ENCODE measurements around the gene CNKSR3. TPM values are rescaled to one million over a fixed set of nuclear protein-coding genes. Genes with fewer than 3 reads are reported as not detected.

CNKSR3 gene
- total RNA-seq, 1 donor from 2014 or later, result 2.0 TPM

DNA sequence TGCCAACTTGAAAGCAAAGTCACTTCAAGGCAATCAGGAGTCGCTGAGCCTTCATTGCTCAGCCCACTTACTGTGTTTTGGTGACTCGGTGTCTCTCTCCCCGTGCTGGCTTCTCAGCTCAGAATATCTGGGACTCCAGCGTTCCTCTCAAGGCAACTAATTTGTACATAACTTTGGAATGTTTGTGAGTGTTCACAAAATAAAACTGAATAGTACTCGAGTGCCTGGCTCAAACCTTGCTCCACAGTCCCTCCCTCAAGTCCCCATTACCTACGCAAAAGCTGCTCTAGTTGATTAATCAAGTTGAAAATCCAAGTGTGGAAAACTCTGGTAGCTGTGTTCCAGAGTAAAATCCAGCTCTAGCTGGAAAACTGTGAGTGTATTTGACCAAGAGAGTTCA is 162.5 kb downstream of the CNKSR3 start:
- H3K27ac Mint-ChIP-seq (ENCODE audit: unreplicated experiment), result no peak overlapping the region
- no peaks in the 10 kb centered on the region for H3K36me3 Mint-ChIP-seq (ENCODE audit: unreplicated experiment)
- no peaks in the 10 kb centered on the region for H3K27me3 Mint-ChIP-seq (ENCODE audit: unreplicated experiment)
- H3K9me3 Mint-ChIP-seq (ENCODE audit: unreplicated experiment), result no peaks in the 10 kb centered on the region
- H3K4me1 Mint-ChIP-seq (ENCODE audit: low read depth, unreplicated experiment), result peaks cover 3% of the 10 kb centered on the region
- DNase-seq, result no peak
- TF ChIP-seq, protein P1, sequence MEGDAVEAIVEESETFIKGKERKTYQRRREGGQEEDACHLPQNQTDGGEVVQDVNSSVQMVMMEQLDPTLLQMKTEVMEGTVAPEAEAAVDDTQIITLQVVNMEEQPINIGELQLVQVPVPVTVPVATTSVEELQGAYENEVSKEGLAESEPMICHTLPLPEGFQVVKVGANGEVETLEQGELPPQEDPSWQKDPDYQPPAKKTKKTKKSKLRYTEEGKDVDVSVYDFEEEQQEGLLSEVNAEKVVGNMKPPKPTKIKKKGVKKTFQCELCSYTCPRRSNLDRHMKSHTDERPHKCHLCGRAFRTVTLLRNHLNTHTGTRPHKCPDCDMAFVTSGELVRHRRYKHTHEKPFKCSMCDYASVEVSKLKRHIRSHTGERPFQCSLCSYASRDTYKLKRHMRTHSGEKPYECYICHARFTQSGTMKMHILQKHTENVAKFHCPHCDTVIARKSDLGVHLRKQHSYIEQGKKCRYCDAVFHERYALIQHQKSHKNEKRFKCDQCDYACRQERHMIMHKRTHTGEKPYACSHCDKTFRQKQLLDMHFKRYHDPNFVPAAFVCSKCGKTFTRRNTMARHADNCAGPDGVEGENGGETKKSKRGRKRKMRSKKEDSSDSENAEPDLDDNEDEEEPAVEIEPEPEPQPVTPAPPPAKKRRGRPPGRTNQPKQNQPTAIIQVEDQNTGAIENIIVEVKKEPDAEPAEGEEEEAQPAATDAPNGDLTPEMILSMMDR (IDR thresholded peaks at IDR 0.05; ENCODE audit: partially characterized antibody, unreplicated experiment), result no peak
- H3K4me3 Mint-ChIP-seq (ENCODE audit: unreplicated experiment), result no peak overlapping the region

DNA sequence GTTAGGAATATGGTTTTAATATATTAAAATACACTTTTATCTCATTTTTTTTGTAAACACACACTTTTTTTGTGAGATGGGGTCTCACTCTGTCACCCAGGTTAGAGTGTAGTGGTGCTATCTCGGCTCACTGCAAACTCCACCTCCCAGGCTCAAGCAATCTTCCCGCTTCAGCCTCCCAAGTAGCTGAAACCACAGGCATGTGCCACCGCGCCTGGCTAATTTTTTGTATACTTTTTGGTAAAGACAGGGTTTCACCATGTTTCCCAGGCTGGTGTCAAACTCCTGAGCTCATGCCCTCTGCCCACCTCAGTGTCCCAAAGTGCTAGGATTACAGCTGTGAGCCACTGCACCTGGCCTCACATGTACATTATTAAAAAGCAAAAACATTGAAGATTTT is 164.7 kb downstream of the CNKSR3 start:
- no peaks in the 10 kb centered on the region for H3K27me3 Mint-ChIP-seq (ENCODE audit: unreplicated experiment)
- H3K4me1 Mint-ChIP-seq (ENCODE audit: low read depth, unreplicated experiment), result peaks cover 3% of the 10 kb centered on the region
- no peak for DNase-seq
- H3K36me3 Mint-ChIP-seq (ENCODE audit: unreplicated experiment), result no peaks in the 10 kb centered on the region
- H3K9me3 Mint-ChIP-seq (ENCODE audit: unreplicated experiment), result no peaks in the 10 kb centered on the region
- H3K27ac Mint-ChIP-seq (ENCODE audit: unreplicated experiment), result no peak overlapping the region
- H3K4me3 Mint-ChIP-seq (ENCODE audit: unreplicated experiment), result no peak overlapping the region
- TF ChIP-seq, protein P1 (IDR thresholded peaks at IDR 0.05; ENCODE audit: partially characterized antibody, unreplicated experiment), result no peak

DNA sequence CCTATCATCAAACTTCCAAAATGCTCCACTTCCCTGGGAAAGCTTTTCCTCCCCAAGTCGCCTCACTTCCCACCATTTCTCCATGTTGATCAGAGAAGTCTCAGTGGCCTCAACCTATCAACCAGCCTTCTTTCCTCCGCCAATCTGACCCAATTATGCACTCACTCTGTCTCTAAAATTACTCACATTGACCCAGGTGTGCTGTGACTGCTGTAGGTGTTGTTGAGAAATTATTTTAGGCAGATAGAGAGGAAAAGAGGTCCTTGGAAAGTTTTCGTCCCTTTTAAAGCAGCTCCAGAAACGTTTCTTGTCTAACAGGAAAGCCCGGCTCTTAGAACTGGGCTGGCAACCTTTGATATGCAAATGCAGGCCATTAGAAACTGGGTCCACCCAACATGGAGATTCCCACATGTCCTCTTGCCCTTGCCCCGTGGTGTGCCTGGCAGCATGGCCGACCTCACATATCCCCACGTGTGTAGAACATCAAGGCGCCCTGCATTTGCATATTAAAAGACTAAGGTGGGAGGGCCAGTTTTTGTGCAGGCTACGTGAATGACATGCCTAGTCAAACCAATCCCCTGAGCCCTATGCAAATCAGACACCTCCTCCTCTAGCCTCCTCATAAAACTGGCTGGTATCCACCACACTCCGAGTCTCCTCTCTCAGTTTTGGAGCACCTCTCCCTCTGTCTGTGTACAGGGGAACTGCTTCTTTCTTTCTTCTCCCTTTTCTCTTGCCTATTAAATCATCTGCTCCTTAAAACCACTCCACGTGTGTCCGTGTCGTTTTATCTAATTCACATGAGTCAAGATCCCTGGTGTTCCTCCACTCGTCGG is 166.8 kb downstream of the CNKSR3 start:
- no peaks in the 10 kb centered on the region for H3K9me3 Mint-ChIP-seq (ENCODE audit: unreplicated experiment)
- TF ChIP-seq, protein P1 (IDR thresholded peaks at IDR 0.05; ENCODE audit: partially characterized antibody, unreplicated experiment), result peak; percentile 13
- no peak overlapping the region for H3K27ac Mint-ChIP-seq (ENCODE audit: unreplicated experiment)
- peaks cover 3% of the 10 kb centered on the region for H3K4me1 Mint-ChIP-seq (ENCODE audit: low read depth, unreplicated experiment)
- peak overlapping the region; percentile 41 for H3K4me3 Mint-ChIP-seq (ENCODE audit: unreplicated experiment)
- no peaks in the 10 kb centered on the region for H3K36me3 Mint-ChIP-seq (ENCODE audit: unreplicated experiment)
- no peaks in the 10 kb centered on the region for H3K27me3 Mint-ChIP-seq (ENCODE audit: unreplicated experiment)
- peak; percentile 13 for DNase-seq

DNA sequence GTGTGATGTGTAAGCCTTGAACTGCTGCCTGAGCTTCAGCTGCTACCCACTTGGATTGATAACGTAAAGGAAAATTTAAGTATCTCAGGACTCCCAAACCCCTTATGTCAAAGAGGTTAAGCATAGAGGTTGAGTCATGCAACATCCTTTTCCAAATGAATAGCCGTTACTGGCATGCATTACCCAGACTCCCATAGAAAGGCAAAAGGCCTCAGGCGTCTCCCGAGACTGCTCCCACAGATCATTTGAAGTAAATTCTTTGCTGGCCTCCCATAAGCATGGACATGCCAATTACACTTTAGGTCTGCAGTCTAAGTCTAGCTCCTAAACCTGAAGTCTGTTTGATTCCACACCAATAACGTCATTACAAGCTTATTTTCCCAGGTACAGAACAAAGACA is 168.6 kb downstream of the CNKSR3 start:
- no peaks in the 10 kb centered on the region for H3K36me3 Mint-ChIP-seq (ENCODE audit: unreplicated experiment)
- no peak overlapping the region for H3K4me3 Mint-ChIP-seq (ENCODE audit: unreplicated experiment)
- peaks cover 3% of the 10 kb centered on the region for H3K4me1 Mint-ChIP-seq (ENCODE audit: low read depth, unreplicated experiment)
- TF ChIP-seq, protein P1 (IDR thresholded peaks at IDR 0.05; ENCODE audit: partially characterized antibody, unreplicated experiment), result no peak
- no peaks in the 10 kb centered on the region for H3K27me3 Mint-ChIP-seq (ENCODE audit: unreplicated experiment)
- H3K9me3 Mint-ChIP-seq (ENCODE audit: unreplicated experiment), result no peaks in the 10 kb centered on the region
- DNase-seq, result no peak
- H3K27ac Mint-ChIP-seq (ENCODE audit: unreplicated experiment), result no peak overlapping the region

DNA sequence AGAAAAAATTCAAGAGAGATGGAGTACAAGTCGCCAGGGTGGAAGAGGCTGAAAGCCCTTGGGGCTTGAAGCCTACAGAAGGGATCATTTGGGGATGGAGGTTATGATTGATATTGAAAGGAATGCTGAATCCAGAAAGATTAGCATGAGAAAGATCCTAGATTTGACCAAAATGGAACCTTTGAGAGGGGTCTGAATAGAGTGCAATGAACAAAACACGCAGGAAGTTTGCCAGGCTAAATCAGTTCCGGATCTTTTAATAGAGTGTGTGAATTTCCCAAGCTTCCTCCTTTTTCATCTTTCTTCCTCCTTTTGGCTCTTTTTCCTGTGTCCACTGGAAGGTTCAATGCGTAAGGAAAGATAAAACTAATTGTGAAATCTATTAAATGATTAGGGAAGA is 169.1 kb downstream of the CNKSR3 start:
- H3K27me3 Mint-ChIP-seq (ENCODE audit: unreplicated experiment), result no peaks in the 10 kb centered on the region
- TF ChIP-seq, protein P1 (IDR thresholded peaks at IDR 0.05; ENCODE audit: partially characterized antibody, unreplicated experiment), result no peak
- peaks cover 3% of the 10 kb centered on the region for H3K4me1 Mint-ChIP-seq (ENCODE audit: low read depth, unreplicated experiment)
- H3K36me3 Mint-ChIP-seq (ENCODE audit: unreplicated experiment), result no peaks in the 10 kb centered on the region
- no peak overlapping the region for H3K27ac Mint-ChIP-seq (ENCODE audit: unreplicated experiment)
- DNase-seq, result no peak
- no peaks in the 10 kb centered on the region for H3K9me3 Mint-ChIP-seq (ENCODE audit: unreplicated experiment)
- H3K4me3 Mint-ChIP-seq (ENCODE audit: unreplicated experiment), result no peak overlapping the region

Data from glutamatergic neuron (in vitro differentiated cells).